MG63 (cell line): ENCODE results near the gene NUMB. TPM values are rescaled to one million over a fixed set of nuclear protein-coding genes. Genes with fewer than 3 reads are reported as not detected.
"Not testable (repeated sequence)": the region's sequence is repeated elsewhere in the genome, so short reads cannot be mapped to it uniquely, and the experiment has no call there.

ENCODE experiments used
- DNase-seq: peaks from one replicate; pipeline ENCODE4 v3.0.0-alpha.2; 2020
- H3K27me3 ChIP-seq: fragments of 250-450 bp; sonication (Bioruptor Pico); 2 replicates; pipeline ENCODE4 v1.5.1; 2020; ENCODE audit warnings: mild to moderate bottlenecking, moderate library complexity
- H3K36me3 ChIP-seq: fragments of 250-450 bp; sonication (Bioruptor Pico); 2 replicates; pipeline ENCODE4 v1.5.1; 2020; ENCODE audit warnings: mild to moderate bottlenecking, moderate library complexity
- H3K4me3 ChIP-seq: fragments of 250-450 bp; sonication (Bioruptor Pico); 2 replicates; pipeline ENCODE4 v1.5.1; 2020; ENCODE audit warnings: mild to moderate bottlenecking, moderate library complexity
- H3K9me3 ChIP-seq: fragments of 250-450 bp; sonication (Bioruptor Pico); 2 replicates; pipeline ENCODE4 v1.5.1; 2020; ENCODE audit warnings: mild to moderate bottlenecking, moderate library complexity
- total RNA-seq: library from RNA; depleted of rRNA; stranded (reverse); fragments of >200 nt; shearing (Covaris generic); gene quantifications from 2 replicates; pipeline ENCODE4 v1.2.3, GENCODE V29; 2014; ENCODE audit warnings: low replicate concordance

The NUMB gene
- total RNA-seq, 1 experiment from 2014 or later, result 12.2 TPM

DNA sequence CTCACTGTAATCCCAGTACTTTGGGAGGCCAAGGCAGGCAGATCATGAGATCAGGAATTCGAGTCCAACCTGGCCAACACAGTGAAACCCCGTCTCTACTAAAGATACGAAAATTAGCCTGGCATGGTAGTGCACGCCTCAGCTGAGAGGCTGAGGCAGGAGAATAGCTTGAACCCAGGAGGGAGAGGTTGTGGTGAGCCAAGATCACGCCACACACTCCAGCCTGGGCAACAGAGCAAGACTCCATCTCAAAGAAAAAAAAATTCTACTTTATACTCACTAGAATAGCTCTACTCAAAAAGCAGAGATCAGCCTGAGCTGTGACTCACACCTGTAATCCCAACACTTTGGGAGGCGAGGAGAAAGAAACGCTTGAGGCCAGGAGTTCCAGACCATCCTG lies 17.1 kb downstream of the NUMB start:
- no peaks in the 10 kb centered on the region for H3K9me3 ChIP-seq
- H3K36me3 ChIP-seq, result no peaks in the 10 kb centered on the region
- no peaks in the 10 kb centered on the region for H3K27me3 ChIP-seq
- H3K4me3 ChIP-seq, result no peak overlapping the region
- no peak for DNase-seq

DNA sequence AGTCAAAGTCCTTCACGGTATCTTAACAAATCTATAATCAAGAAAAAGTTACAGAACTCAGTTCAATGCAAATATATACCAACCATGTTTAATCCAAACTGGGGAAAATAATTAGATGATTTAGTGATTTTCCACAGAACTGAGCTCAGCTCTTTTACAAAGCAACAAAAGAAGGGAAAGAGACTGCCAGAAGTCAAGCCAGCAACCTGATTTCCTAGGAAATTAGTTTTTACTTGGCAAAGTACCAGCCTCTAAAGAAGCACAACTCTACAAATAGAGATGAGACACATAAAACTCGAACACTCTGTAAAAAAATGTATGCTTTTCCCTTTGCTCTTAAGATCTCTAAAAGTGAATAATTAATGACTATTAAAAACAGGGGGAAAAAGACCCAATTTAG lies 19.4 kb downstream of the NUMB start:
- Histone ChIP-seq H3K27me3 (no peaks in the 10 kb centered on the region), H3K9me3 (no peaks in the 10 kb centered on the region), H3K36me3 (no peaks in the 10 kb centered on the region), H3K4me3 (no peak overlapping the region)
- DNase-seq, result no peak

DNA sequence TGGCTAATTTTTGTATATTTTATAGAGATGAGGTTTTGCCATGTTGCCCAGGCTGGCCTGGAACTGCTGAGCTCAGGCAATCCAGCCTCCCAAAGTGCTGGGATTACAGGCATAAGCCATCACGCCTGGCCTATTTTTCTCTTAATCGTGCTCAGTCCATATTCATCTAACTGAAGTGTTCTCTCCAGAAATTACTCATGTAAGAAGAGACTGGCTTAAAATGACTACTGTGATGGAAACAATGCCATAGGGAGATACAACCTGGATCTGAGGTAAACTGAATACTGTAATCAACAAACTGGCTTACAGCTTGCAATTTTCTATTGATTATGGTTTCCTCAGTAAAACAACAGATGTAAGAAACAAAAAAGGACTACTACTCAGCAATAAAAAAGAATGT lies 21.1 kb downstream of the NUMB start:
- Histone ChIP-seq H3K9me3 (no peaks in the 10 kb centered on the region), H3K27me3 (no peaks in the 10 kb centered on the region), H3K36me3 (no peaks in the 10 kb centered on the region), H3K4me3 (no peak overlapping the region)
- DNase-seq, result no peak

DNA sequence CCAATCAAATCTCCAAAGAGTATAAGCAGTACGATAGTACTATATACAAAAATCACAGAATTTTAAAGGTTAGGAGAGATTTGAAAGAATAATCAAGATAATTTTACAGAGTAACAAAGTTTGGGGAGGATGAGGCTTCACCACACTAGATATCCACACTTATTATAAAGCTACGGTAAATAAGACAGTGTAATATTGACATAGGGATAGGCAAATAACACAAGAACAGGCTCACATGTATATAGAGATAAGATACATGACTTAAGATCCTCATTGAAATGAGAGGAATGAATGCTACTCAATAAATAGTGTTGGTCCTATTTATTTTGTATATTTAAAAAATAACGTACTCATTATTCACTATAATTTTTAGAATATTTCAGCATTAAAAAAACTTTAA lies 26.2 kb downstream of the NUMB start:
- no peak for DNase-seq
- H3K9me3 ChIP-seq, result no peaks in the 10 kb centered on the region
- H3K27me3 ChIP-seq, result no peaks in the 10 kb centered on the region
- H3K36me3 ChIP-seq, result no peaks in the 10 kb centered on the region
- H3K4me3 ChIP-seq, result no peak overlapping the region

DNA sequence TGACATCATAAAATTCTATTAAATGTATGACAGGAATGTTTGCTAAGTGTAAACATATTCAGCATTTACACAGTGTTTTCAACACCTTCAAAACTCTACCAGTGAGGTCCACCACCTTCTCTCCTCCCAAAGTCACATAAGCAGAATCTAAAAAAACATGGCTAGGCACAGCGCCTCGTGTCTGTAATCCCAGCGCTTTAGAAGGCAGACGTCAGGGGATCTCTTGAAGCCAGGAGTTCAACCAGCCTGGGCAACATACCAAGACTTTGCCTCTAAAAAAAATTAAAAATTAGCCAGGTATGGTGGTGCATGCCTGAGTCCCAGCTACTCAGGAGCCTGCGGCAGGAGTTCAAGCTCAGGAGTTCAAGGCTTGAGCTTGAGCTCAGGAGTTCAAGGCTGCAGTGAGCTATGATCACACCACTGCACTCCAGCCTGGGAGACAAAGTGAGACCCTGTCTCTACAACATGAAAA lies 30.0 kb downstream of the NUMB start:
- Histone ChIP-seq H3K4me3 (no peak overlapping the region), H3K27me3 (no peaks in the 10 kb centered on the region), H3K9me3 (no peaks in the 10 kb centered on the region), H3K36me3 (no peaks in the 10 kb centered on the region)
- no peak for DNase-seq

DNA sequence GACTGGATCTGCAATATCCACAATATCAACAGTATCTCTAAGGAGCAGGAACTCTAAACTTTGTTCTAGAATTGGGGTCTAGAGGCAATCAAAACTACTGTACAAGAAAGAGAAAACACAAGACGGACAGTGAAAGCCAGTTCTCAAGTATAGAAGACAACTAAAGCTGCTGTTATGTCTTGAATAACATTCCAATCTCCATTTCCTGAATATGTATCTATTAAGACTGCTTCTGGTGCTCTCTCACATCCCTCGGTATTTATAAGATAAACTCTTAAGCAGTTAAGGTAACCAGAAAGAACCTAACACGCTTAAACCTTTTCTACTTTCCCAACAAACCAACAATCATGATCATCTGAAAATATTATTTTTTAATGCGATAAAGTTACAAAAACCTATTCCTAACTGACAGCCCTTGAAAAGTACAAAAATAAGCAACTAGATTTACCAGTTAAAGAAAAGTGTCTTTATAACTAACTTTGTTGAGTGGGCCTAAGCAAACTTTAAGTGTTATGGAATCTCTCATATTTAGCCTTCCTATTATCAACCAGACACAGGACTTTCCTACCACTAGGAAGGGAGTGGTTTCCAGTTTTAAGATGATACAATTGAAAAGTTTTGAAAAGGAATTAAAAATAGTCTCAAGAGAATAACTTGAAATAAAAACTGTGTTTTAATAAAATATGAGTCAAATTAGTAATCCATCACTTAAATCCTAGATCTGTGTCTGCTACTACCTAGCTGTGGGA lies 30.7 kb downstream of the NUMB start:
- no peaks in the 10 kb centered on the region for H3K9me3 ChIP-seq
- no peaks in the 10 kb centered on the region for H3K27me3 ChIP-seq
- H3K36me3 ChIP-seq, result no peaks in the 10 kb centered on the region
- no peak for DNase-seq
- no peak overlapping the region for H3K4me3 ChIP-seq

DNA sequence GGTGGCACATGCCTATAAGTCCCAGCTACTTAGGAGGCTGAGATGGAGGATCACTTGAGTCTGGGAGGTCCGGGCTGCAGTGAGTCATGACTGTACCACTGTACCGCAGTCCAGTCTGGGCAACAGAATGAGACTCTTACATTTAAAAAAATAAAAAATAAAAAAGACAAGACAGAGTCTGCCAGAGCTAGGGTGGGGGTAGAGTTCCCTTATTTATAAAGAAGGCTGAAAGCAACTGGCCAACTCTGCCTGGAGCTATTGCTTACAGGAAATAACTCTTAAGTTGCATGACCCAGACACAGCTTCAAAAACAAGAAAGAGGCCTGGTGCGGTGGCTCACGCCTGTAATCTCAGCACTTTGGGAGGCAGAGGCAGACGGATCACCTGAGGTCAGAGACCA lies 31.5 kb downstream of the NUMB start:
- no peaks in the 10 kb centered on the region for H3K9me3 ChIP-seq
- H3K36me3 ChIP-seq, result no peaks in the 10 kb centered on the region
- peak; percentile 31 for DNase-seq
- H3K4me3 ChIP-seq, result no peak overlapping the region
- H3K27me3 ChIP-seq, result no peaks in the 10 kb centered on the region

DNA sequence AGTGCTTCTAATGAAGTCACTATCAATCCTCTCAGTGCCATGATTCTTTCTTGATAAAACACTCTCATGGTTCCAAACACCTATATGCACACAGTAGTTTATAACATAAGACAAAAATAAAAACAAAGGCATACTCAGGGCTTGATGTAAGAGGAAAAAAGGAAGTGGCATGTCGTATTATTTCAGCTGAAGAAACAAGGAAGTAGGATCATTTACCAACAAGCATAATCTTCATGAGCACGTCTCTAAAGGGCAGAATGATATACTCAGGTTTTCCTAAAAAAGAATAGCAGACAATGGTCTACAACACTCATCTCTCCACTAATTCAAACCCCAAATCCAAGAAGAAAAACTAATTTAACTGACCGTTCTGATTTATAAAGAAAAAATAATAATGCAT lies 33.9 kb downstream of the NUMB start:
- DNase-seq, result no peak
- Histone ChIP-seq H3K27me3 (no peaks in the 10 kb centered on the region), H3K4me3 (no peak overlapping the region), H3K9me3 (no peaks in the 10 kb centered on the region), H3K36me3 (peaks cover 4% of the 10 kb centered on the region; the same call in 1 of the 2 replicates)

DNA sequence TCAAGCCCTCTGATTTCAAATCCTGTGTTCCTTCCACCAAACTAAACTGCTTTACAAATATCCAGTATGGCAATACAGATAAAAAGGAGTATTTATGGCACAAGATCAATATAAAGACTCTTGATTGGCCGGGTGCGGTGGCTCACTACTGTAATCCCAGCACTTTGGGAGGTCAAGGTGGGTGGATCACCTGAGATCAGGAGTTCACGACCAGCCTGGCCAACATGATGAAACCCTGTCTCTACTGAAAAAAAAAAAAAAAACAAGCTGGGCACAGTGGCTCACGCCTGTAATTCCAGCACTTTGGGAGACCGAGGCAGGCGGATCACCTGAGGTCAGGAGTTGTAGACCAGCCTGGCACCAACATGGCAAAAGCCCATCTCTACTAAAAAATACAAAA lies 35.3 kb downstream of the NUMB start:
- DNase-seq, H3K4me3 ChIP-seq, H3K27me3 ChIP-seq, H3K36me3 ChIP-seq, H3K9me3 ChIP-seq: not testable (repeated sequence)

DNA sequence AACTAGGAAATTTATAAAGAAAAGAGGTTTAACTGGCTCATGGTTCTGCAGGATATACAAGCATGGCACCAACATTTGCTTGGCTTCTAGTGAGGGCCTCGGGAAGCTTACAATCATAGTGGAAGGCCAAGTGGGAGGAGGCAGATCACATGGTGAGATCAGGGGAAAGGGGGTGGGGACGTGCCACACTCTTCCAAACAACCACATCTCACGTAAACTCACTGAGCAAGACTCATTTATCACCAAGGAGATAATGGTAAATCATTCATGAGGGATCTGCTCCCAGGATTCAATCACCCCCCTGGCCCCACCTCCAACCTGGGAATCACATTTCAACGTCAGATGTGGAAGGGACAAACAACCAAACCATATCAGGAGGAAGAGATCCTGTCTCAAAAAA lies 35.8 kb downstream of the NUMB start:
- no peak overlapping the region for H3K4me3 ChIP-seq
- DNase-seq, result no peak
- no peaks in the 10 kb centered on the region for H3K27me3 ChIP-seq
- peaks cover 4% of the 10 kb centered on the region; the same call in 1 of the 2 replicates for H3K36me3 ChIP-seq
- H3K9me3 ChIP-seq, result no peaks in the 10 kb centered on the region

DNA sequence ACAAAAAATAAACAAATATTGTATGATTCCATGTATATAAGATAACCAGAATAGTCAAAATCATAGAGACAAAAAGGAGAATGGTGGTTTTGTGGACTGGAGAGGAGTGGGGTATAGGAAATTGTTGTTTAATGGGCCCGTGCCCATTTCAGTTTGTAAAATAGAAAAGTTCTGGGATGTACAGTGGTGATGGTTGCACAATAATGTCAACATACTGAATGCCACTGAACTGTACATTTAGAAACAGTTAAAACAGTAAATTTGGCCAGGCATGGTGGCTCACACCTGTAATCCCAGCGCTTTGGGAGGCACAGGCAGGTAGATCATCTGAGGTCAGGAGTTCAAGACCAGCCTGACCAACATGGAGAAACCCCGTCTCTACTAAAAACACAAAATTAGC lies 40.1 kb downstream of the NUMB start:
- Histone ChIP-seq H3K9me3 (no peaks in the 10 kb centered on the region), H3K4me3 (no peak overlapping the region), H3K36me3 (peaks cover 4% of the 10 kb centered on the region; the same call in 1 of the 2 replicates), H3K27me3 (no peaks in the 10 kb centered on the region)
- DNase-seq, result no peak

DNA sequence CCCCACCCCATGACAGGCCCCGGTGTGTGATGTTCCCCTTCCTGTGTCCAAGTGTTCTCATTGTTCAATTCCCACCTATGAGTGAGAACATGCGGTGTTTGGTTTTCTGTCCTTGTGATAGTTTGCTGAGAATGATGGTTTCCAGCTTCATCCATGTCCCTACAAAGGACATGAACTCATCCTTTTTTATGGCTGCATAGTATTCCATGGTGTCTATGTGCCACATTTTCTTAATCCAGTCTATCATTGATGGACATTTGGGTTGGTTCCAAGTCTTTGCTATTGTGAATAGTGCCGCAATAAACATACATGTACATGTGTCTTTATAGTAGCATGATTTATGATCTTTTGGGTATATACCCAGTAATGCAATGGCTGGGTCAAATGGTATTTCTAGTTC lies 52.1 kb downstream of the NUMB start:
- not testable (repeated sequence) for DNase-seq, H3K9me3 ChIP-seq, H3K27me3 ChIP-seq, H3K36me3 ChIP-seq, H3K4me3 ChIP-seq

DNA sequence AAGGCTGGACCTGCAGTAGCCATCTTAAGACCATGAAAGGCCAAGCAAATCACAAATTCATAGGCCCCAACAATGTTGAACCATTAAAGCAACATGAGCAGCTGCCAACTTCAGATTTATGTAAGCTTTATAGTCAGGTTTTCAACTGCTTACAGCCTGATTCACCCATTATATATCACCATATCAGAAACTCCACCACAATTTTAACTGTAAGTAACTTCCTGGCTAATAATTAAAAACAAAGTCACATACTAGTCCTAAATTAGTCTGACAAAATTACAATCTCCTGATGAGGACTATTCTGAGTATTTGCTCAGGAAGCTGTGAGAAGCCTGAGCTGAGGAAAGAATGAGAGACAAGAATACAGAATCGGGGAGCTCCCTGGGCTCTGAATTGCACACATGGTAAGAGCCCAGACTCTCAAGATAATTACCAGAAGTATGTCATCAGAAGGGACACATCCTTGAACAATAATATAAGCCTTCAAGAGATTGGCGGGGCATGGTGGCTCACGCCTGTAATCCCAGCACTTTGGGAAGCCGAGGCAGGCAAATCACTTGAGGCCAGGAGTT lies 55.1 kb downstream of the NUMB start:
- Histone ChIP-seq H3K27me3 (no peaks in the 10 kb centered on the region), H3K4me3 (no peak overlapping the region), H3K9me3 (no peaks in the 10 kb centered on the region), H3K36me3 (peaks cover 4% of the 10 kb centered on the region; the same call in 1 of the 2 replicates)
- no peak for DNase-seq

DNA sequence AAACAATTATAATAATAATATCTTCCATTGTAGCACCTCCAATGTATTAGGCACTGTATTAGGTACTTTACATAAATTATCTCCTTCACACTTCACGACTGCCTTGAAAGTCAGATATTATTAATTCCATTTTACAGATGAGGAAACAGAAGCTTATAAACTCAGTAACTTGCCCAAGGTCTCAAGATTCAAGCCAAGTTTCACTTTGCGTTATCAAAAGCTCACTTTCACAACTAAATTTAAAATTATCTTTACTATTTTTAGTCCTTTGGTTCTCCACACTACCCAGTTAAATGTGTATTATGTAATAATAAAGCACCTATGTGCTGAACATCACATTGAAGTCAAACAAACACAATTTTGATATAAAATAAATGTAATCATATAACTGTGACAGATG lies 55.8 kb downstream of the NUMB start:
- no peaks in the 10 kb centered on the region for H3K9me3 ChIP-seq
- peaks cover 4% of the 10 kb centered on the region; the same call in 1 of the 2 replicates for H3K36me3 ChIP-seq
- DNase-seq, result no peak
- no peak overlapping the region for H3K4me3 ChIP-seq
- H3K27me3 ChIP-seq, result no peaks in the 10 kb centered on the region

DNA sequence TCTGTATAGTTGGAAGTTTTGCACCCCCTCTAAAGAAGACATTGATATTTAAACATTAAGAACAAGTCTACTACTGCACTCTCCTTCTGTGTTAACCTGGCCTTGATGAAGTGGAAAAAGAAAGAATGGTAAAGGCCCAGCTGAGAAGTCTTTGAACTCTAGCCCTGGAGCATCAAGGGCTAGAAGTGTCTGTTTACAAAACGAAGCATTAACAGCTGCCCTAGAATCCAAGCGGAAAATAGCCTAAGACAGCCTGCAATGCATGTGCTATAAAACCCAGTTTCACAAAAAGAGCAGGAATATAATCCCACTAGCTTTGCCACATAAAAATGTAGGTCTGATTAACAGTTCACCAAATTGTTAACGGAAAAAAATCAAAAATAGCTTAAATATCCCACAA lies 60.5 kb downstream of the NUMB start:
- H3K36me3 ChIP-seq, result no peaks in the 10 kb centered on the region
- no peak for DNase-seq
- no peak overlapping the region for H3K4me3 ChIP-seq
- no peaks in the 10 kb centered on the region for H3K9me3 ChIP-seq
- H3K27me3 ChIP-seq, result no peaks in the 10 kb centered on the region

DNA sequence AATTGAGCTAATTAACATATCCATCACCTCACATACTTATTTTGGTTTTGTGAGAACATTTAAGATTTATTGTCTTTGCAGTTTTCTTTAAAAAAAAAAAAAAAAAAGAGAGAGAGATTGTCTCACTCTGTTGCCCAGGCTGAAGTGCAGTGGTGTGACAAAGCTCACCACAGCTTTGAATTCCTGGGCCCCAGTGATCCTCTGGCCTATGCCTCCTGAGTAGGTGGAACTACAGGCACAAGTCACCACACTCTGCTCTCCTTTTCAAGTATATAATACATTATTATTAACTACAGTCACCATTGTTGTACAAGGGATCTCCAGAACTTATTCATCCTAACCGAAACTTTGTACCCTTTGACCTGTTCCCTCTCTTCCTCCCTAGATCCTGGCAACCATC lies 64.0 kb downstream of the NUMB start:
- no peaks in the 10 kb centered on the region for H3K9me3 ChIP-seq
- no peak overlapping the region for H3K4me3 ChIP-seq
- DNase-seq, result no peak
- H3K27me3 ChIP-seq, result no peaks in the 10 kb centered on the region
- H3K36me3 ChIP-seq, result no peaks in the 10 kb centered on the region

DNA sequence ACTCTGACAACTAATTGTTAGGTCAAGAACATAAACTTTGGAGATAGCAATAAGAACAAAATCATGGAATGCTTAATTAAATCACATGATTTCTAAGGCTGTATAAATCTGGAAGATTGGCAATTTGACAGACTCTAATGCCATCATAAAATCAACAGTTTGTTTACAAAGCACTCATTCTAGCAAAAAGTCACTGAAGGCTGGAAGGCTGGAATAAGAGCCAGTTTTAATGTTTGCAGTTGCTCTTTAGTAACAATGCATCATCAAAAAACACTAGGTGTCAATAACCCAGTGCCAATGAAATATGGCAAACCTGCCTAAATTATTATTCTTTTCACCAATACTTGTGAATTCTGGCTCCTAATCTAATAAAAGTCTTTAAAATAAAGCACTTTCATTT lies 65.0 kb downstream of the NUMB start:
- Histone ChIP-seq H3K27me3 (no peaks in the 10 kb centered on the region), H3K4me3 (no peak overlapping the region), H3K9me3 (no peaks in the 10 kb centered on the region), H3K36me3 (no peaks in the 10 kb centered on the region)
- no peak for DNase-seq
